Breast epithelium (tissue), 3 donors: ENCODE results near the gene EGFL7.

ENCODE experiments used
- POLR2A ChIP-seq: fragments of 450-650 bp; IDR thresholded peaks from one replicate; pipeline ENCODE4 v1.6.1; 2016; ENCODE audit warnings: antibody characterized with exemption, mild to moderate bottlenecking, moderate library complexity
- TF ChIP-seq, protein P1 (sequence below), 3 donors: fragments of 450-650 bp; IDR thresholded peaks; one replicate each; pipeline ENCODE4 v1.5.1; 2016 to 2017; ENCODE audit warnings: antibody characterized with exemption in 3 of 3, mild to moderate bottlenecking in 3 of 3, moderate library complexity in 3 of 3

DNA sequence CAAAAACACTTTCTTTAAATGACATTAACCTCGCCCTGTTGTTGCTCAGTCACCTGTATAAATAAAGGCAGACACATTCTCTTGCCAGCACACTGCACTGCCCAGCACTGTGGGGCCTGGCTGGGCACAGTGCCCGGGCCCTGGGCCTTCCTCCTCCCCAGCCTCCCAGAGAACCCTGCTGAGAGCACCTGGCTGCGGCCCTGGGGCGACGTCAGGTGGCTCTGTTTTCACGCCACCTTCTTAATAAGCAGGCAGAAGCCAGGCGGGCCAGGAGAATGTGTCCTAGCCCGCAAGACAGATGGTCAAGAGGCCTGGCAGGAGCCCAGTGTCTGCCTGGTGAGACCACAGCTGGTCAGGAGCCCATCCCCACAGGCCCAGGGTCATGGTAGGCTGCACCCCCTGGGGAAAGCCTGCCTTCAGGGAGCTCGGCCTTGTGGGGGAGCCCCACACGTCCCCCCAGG is 32.7 kb downstream of the EGFL7 start:
- TF ChIP-seq, protein P1, sequence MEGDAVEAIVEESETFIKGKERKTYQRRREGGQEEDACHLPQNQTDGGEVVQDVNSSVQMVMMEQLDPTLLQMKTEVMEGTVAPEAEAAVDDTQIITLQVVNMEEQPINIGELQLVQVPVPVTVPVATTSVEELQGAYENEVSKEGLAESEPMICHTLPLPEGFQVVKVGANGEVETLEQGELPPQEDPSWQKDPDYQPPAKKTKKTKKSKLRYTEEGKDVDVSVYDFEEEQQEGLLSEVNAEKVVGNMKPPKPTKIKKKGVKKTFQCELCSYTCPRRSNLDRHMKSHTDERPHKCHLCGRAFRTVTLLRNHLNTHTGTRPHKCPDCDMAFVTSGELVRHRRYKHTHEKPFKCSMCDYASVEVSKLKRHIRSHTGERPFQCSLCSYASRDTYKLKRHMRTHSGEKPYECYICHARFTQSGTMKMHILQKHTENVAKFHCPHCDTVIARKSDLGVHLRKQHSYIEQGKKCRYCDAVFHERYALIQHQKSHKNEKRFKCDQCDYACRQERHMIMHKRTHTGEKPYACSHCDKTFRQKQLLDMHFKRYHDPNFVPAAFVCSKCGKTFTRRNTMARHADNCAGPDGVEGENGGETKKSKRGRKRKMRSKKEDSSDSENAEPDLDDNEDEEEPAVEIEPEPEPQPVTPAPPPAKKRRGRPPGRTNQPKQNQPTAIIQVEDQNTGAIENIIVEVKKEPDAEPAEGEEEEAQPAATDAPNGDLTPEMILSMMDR (IDR thresholded peaks at IDR 0.05), result no peak
- no peak for TF ChIP-seq POLR2A
